Neutrophil (primary cell): Measurements from ENCODE around the gene HLA-B.

Source experiments
- H3K27ac ChIP-seq: fragments of 200-600 bp; sonication (generic); 2 replicates; pipeline ENCODE4 v1.5.1; 2016; ENCODE audit warnings: mild to moderate bottlenecking, moderate library complexity
- H3K27me3 ChIP-seq: fragments of 200-600 bp; sonication (generic); 2 replicates; pipeline ENCODE4 v1.6.0; 2016; ENCODE audit warnings: mild to moderate bottlenecking
- H3K36me3 ChIP-seq: fragments of 200-600 bp; sonication (generic); 2 replicates; pipeline ENCODE4 v1.5.1; 2017
- H3K4me1 ChIP-seq, 2 experiments: fragments of 200-600 bp in 1 of 2; sonication (generic) in 1 of 2; 1 replicate in 1 of 2; 2 replicates in 1 of 2; pipeline versions ENCODE4 v1.5.1 to v1.6.1; 2013 to 2016; ENCODE audit warnings: low read depth in 1 of 2, low read length in 1 of 2, mild to moderate bottlenecking in 1 of 2, moderate library complexity in 1 of 2; ENCODE audit not compliant: control insufficient read depth in 1 of 2, insufficient read depth in 1 of 2
- H3K4me3 ChIP-seq, 2 experiments: fragments of 200-600 bp in 1 of 2; sonication (generic) in 1 of 2; 1 replicate in 1 of 2; 2 replicates in 1 of 2; pipeline ENCODE4 v1.5.1; 2013 to 2016; ENCODE audit warnings: low read depth in 1 of 2, low read length in 1 of 2, mild to moderate bottlenecking in 1 of 2, moderate library complexity in 1 of 2
- H3K9me3 ChIP-seq: fragments of 200-600 bp; sonication (generic); 2 replicates; pipeline ENCODE4 v1.5.1; 2016
- CTCF ChIP-seq: fragments of 200-600 bp; sonication (generic); IDR thresholded peaks from 2 replicates; pipeline ENCODE4 v1.5.1; 2016; ENCODE audit warnings: antibody characterized with exemption

The HLA-B gene

GRCh38 chr6:31340228-31340627 lies 16.8 kb downstream of the HLA-B start:
- no peaks in the 10 kb centered on the region for H3K4me1 ChIP-seq
- no peak for TF ChIP-seq CTCF
- no peaks in the 10 kb centered on the region for H3K36me3 ChIP-seq
- no peak overlapping the region for H3K27ac ChIP-seq
- peaks cover 4% of the 10 kb centered on the region for H3K9me3 ChIP-seq
- no peak overlapping the region for H3K4me3 ChIP-seq
- peaks cover 4% of the 10 kb centered on the region for H3K27me3 ChIP-seq

- H3K9me3 ChIP-seq: peaks cover 4% of the 10 kb centered on the region
- no peak overlapping the region for H3K27ac ChIP-seq
- peaks cover 8% of the 10 kb centered on the region for H3K27me3 ChIP-seq
- H3K4me3 ChIP-seq: no peak overlapping the region
- H3K4me1 ChIP-seq: no peaks in the 10 kb centered on the region
- H3K36me3 ChIP-seq: no peaks in the 10 kb centered on the region
- TF ChIP-seq CTCF: no peak
Observed at GRCh38 chr6:31339210-31339609, 17.8 kb downstream of the HLA-B start.

- peaks cover 4% of the 10 kb centered on the region for H3K9me3 ChIP-seq
- H3K27ac ChIP-seq: no peak overlapping the region
- peaks cover 9% of the 10 kb centered on the region for H3K27me3 ChIP-seq
- H3K4me1 ChIP-seq: no peaks in the 10 kb centered on the region
- no peak for TF ChIP-seq CTCF
- H3K4me3 ChIP-seq: no peak overlapping the region
- H3K36me3 ChIP-seq: no peaks in the 10 kb centered on the region
Observed at GRCh38 chr6:31336896-31337496, 20.0 kb downstream of the HLA-B start.

GRCh38 chr6:31332637-31333602 lies 24.1 kb downstream of the HLA-B start:
- Histone ChIP-seq H3K27me3 (peaks cover 9% of the 10 kb centered on the region), H3K36me3 (no peaks in the 10 kb centered on the region), H3K9me3 (peaks cover 4% of the 10 kb centered on the region), H3K4me3 (no peak overlapping the region), H3K27ac (no peak overlapping the region), H3K4me1 (no peaks in the 10 kb centered on the region)
- TF ChIP-seq CTCF: no peak

GRCh38 chr6:31328355-31328960 lies 28.5 kb downstream of the HLA-B start:
- Histone ChIP-seq H3K4me3 (no peak overlapping the region), H3K36me3 (no peaks in the 10 kb centered on the region), H3K27ac (no peak overlapping the region), H3K27me3 (peaks cover 23% of the 10 kb centered on the region), H3K4me1 (no peaks in the 10 kb centered on the region), H3K9me3 (no peaks in the 10 kb centered on the region)
- no peak for TF ChIP-seq CTCF
